HG03175 (cell line): ENCODE measurements around the gene LRRC51.
A peak's percentile ranks its signal among the peaks of the same experiment; 100 is the strongest.
"Not testable (repeated sequence)": the region's sequence is repeated elsewhere in the genome, so short reads cannot be mapped to it uniquely, and the experiment has no call there.

ENCODE experiments used
- ATAC-seq: cut with Tn5 transposase; IDR thresholded peaks from one replicate; pipeline ENCODE4 v1.9.1; 2021; ENCODE audit warnings: mild to moderate bottlenecking, moderate library complexity; ENCODE audit not compliant: unreplicated experiment

The LRRC51 gene

DNA sequence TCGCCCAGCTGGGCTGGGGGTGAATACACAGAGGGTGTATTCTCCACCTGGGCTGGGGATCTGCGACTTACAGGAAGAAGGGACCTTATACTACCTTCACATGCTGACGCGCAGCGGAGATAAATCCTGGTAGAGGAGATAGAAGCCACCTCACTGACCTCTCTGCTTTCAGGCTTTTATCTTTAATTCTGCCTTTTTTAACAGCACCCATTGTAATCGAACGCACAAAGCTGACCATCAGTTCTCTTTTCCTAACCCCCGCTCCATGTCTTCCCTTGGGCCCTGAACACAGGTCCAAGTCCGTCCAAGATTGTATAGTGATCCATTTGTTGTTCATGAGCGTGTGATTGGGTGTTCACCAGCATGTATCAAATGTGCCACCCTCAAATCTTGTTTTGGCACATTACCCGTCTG is 23.1 kb downstream of the LRRC51 start:
- no peak for ATAC-seq

DNA sequence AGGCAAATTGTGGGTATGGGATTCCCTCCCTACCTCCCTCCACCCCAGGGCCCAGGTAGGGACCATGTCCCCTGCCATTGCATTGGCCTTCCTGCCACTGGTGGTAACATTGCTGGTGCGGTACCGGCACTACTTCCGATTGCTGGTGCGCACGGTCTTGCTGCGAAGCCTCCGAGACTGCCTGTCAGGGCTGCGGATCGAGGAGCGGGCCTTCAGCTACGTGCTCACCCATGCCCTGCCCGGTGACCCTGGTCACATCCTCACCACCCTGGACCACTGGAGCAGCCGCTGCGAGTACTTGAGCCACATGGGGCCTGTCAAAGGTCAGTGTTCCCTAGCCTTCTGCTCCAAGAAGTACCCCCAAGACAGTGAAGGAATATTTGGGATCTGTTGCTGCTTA is 25.2 kb downstream of the LRRC51 start, which contains the start of gene TOMT:
Gene TOMT, plus strand, starts transcription at position 37 of the 400 bp plus-strand sequence. Its CDS starts 28 bp downstream, at position 65.
- ATAC-seq: no peak

GRCh38 chr11:72111300-72112142 is 30.9 kb downstream of the LRRC51 start:
- peak; percentile 1 for ATAC-seq

GRCh38 chr11:72112143-72112977 is 31.7 kb downstream of the LRRC51 start, which contains the start of gene ANAPC15:
Gene ANAPC15 (minus strand): TSS chr11:72112695. CDS start chr11:72111276, 1,419 bp downstream.
- ATAC-seq: peak; percentile 93

GRCh38 chr11:72112978-72113808 is 32.5 kb downstream of the LRRC51 start:
- ATAC-seq: no peak

GRCh38 chr11:72114570-72114969 is 33.9 kb downstream of the LRRC51 start:
- ATAC-seq: no peak

DNA sequence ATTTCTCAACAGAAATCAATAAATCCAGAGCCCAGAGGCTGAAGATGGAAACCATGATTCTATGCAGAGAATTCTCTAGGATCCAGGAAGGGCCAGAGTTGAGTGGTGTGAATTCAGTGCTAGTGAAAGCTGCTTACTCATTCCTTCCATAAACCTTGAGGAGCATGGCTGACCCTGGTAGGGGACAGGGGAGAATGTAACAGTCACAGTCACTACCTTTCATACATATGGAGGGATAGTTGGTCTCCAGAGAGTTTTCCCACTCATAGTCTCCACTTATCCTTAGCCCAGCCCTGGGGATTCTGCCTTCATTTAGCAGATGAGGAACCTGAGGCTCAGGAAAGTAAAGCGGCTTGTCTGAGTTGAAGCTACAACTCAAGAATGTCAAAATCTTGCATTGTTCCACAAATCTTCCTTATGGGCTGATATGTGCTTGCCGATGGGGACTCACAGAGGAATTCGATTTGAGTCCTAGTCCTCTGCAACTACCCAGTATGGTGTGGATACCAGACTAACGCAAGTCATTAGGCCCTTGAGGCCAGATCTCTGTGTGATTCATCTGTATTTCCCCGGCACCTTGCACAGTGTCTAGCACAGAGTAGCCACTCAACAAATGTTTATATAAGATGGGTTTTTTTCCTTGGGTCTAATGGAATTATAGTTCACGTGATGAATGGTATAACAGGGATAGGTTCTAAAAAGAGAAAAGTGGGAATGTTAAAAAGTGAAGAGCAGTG is 35.5 kb downstream of the LRRC51 start:
- no peak for ATAC-seq

GRCh38 chr11:72119198-72119597 is 38.5 kb downstream of the LRRC51 start:
- no peak for ATAC-seq

DNA sequence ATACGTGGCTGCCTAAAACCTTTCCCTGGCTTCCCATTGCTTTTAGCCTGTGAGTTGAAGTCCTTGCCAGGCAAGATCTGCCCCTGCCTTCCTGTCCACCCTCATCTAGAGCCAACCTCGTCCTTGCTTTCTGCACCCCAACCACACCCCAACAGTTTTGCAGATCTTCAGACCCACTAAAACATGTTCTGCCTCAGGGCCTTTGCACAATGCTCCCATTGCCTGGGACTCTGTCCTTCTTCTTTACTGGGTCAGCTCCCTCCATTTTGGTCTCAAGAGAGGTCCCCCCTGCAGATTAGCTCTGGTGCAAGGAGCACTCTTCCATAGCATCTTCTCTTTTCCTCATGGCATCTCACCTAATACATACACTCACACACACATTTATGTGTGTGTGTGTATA is 40.3 kb downstream of the LRRC51 start:
- ATAC-seq: no peak

- ATAC-seq: no peak
These were observed 42.0 kb downstream of the LRRC51 start for GRCh38 chr11:72122607-72123006.

- ATAC-seq: no peak
These were observed 42.5 kb downstream of the LRRC51 start for GRCh38 chr11:72123117-72123653.

DNA sequence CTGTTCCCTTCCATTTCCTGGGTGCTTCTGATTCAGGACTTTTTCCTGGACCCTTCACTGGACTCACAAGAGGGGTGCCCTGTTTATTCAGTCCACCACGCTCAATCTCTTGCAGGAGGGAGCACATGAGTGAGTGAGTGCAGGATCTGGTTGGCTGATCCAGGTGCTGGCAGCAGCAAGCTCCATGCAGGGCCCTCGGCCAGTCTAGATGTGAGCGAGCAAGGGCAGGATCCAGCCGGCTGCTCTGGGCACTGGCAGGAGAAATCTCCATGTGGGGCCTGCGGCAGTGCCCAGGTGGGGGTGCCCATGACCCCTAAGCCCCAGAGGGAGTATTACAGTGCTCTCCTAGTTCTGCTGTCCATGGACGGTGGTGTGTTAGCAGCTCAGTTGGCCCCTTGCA is 43.4 kb downstream of the LRRC51 start:
- ATAC-seq: no peak

DNA sequence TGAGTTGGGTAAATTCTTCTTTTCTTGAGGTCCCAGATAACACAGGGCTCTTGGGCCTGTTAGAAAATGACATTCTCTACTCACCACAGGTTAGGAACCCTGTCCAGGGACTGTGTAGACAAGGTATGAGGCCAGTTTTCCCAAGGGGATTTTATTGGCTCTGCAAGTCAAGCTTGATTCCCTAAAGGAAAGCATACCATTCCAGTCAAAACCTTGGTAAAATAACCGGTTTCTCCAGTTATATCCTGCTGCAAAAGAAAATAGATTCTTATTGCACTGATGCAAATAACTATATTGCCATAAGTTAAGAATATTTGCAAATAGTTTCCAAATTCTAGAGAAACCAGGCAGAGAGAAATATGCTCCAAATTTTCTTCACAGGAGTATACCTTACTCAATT is 45.3 kb downstream of the LRRC51 start:
- no peak for ATAC-seq

DNA sequence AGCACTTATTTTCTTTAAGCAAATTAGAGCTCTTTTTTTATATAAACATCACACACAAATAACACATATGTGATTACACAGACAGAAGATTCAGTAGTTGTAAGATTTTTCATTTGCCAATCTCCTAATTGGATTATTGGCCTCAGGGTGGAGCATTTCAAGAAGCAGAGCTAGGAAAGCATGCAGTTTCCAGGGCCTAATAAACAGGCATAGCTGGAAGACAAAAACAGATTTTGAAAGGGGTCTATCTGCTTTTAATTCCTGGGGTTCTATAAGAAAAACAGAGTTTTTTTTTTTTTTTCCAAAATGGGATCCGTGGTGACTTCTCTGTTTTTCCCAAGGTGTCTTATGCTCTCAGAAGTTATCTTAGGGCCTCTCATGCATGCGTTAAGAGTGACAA is 47.3 kb downstream of the LRRC51 start:
- ATAC-seq: no peak

GRCh38 chr11:72129381-72129780 is 48.7 kb downstream of the LRRC51 start:
- no peak for ATAC-seq

- no peak for ATAC-seq
These were observed 52.0 kb downstream of the LRRC51 start for GRCh38 chr11:72132646-72133045.

- not testable (repeated sequence) for ATAC-seq
These were observed 54.8 kb downstream of the LRRC51 start, which contains the start of gene FOLR3 for GRCh38 chr11:72135473-72135872. Gene FOLR3 (plus strand): TSS chr11:72135725. CDS start chr11:72135953, 228 bp downstream.

GRCh38 chr11:72135891-72136683 is 55.4 kb downstream of the LRRC51 start:
- no peak for ATAC-seq

- no peak for ATAC-seq
These were observed 56.1 kb downstream of the LRRC51 start for GRCh38 chr11:72136684-72137262.
